Mesendoderm (in vitro differentiated cells): ENCODE results near the gene MINDY1. TPM values are rescaled to one million over a fixed set of nuclear protein-coding genes. Genes with fewer than 3 reads are reported as not detected.

Source experiments
- DNase-seq: peaks from one replicate; pipeline ENCODE4 v3.0.0; 2013
- H2AK5ac ChIP-seq: 2 replicates; pipeline ENCODE4 v1.6.1; 2013; ENCODE audit warnings: low read length, inconsistent platforms
- H2BK120ac ChIP-seq: 2 replicates; pipeline ENCODE4 v1.6.1; 2013; ENCODE audit warnings: low read depth, mild to moderate bottlenecking, low read length, moderate library complexity, mixed read lengths
- H2BK15ac ChIP-seq: replicated peaks from 2 replicates; pipeline ENCODE4 v1.6.1; 2013; ENCODE audit warnings: low read depth, mild to moderate bottlenecking, moderate library complexity
- H2BK5ac ChIP-seq: 2 replicates; pipeline ENCODE4 v1.6.1; 2013; ENCODE audit warnings: low read length, inconsistent platforms
- H3K18ac ChIP-seq: 2 replicates; pipeline ENCODE4 v1.6.1; 2013; ENCODE audit warnings: mild to moderate bottlenecking, low read length, mixed read lengths
- H3K23ac ChIP-seq: one replicate; pipeline ENCODE4 v1.6.1; 2013; ENCODE audit warnings: low read length
- H3K27ac ChIP-seq: 2 replicates; pipeline ENCODE4 v1.5.1; 2013; ENCODE audit warnings: low read depth, mild to moderate bottlenecking, inconsistent platforms, low read length, moderate library complexity
- H3K27me3 ChIP-seq: 2 replicates; pipeline ENCODE4 v1.6.1; 2013; ENCODE audit warnings: low read length, control low read depth, mild to moderate bottlenecking, inconsistent platforms; ENCODE audit not compliant: insufficient read depth, poor library complexity
- H3K36me3 ChIP-seq: 2 replicates; pipeline ENCODE4 v1.6.1; 2013; ENCODE audit warnings: low read length, inconsistent platforms; ENCODE audit not compliant: control insufficient read depth, insufficient read depth
- H3K4ac ChIP-seq: one replicate; pipeline ENCODE4 v1.6.1; 2013; ENCODE audit warnings: low read depth, mild to moderate bottlenecking, low read length, moderate library complexity
- H3K4me1 ChIP-seq: 2 replicates; pipeline ENCODE4 v1.6.1; 2013; ENCODE audit warnings: low read depth, low read length, inconsistent platforms; ENCODE audit not compliant: control insufficient read depth
- H3K4me2 ChIP-seq: 2 replicates; pipeline ENCODE4 v1.6.1; 2013; ENCODE audit warnings: low read length
- H3K4me3 ChIP-seq: 2 replicates; pipeline ENCODE4 v1.5.1; 2013; ENCODE audit warnings: mild to moderate bottlenecking, low read length
- H3K56ac ChIP-seq: one replicate; pipeline ENCODE4 v1.6.1; 2013; ENCODE audit warnings: low read length
- H3K79me1 ChIP-seq: 2 replicates; pipeline ENCODE4 v1.6.1; 2013; ENCODE audit warnings: low read length, inconsistent platforms
- H3K79me2 ChIP-seq: 2 replicates; pipeline ENCODE4 v1.6.1; 2013; ENCODE audit warnings: mild to moderate bottlenecking, low read length; ENCODE audit not compliant: control insufficient read depth, insufficient read depth
- H3K9ac ChIP-seq: 2 replicates; pipeline ENCODE4 v1.6.1; 2013; ENCODE audit warnings: low read length, inconsistent platforms
- H4K5ac ChIP-seq: one replicate; pipeline ENCODE4 v1.6.1; 2013; ENCODE audit warnings: low read length
- H4K8ac ChIP-seq: one replicate; pipeline ENCODE4 v1.6.1; 2013; ENCODE audit warnings: low read depth, mild to moderate bottlenecking, control low read depth, low read length, moderate library complexity
- WGBS: extraction: QIAGEN DNeasy Blood & Tissue Kit; methylation state at CpG from one replicate; pipeline ENCODE4 v1.1.7; 2013; ENCODE audit warnings: low lambda C conversion rate, missing lambda C conversion rate; ENCODE audit not compliant: insufficient coverage; ENCODE audit errors: extremely low coverage; 5-methylcytosine and 5-hydroxymethylcytosine counted together
- small RNA-seq: library from polyadenylated mRNA; stranded (forward); fragments of <200 nt; extraction: miRNeasy Mini kit (QIAGEN cat#:217004); gene quantifications from one replicate; pipeline ENCODE3, GENCODE V24; 2013; ENCODE audit not compliant: insufficient read depth

Gene MINDY1

DNA sequence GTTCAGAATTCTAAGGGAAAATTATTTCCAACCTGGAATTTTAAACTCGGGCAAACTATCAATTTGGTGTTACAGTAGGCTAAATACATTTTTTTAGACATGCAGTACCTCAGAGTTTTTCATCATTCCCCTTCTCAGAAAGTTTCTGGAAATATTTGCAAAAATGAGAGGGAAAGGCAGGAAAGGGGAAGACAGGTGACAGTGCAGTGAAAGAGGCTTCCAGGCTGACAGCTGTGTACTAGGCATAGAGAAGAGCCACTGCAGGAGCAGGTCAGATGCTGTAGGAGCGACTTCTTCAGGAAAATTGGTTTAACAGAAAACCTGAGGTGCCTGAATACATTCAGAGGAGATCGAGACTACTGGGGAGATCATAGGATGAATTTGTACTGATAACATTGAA lies 52.0 kb downstream of the MINDY1 start:
- no peak overlapping the region for H2BK120ac ChIP-seq
- DNase-seq = no peak
- no peak overlapping the region for H4K5ac ChIP-seq
- no peak overlapping the region for H4K8ac ChIP-seq
- no peak overlapping the region for H2BK15ac ChIP-seq
- H3K27ac ChIP-seq = no peak overlapping the region
- H3K79me2 ChIP-seq = no peaks in the 10 kb centered on the region
- H2AK5ac ChIP-seq = no peak overlapping the region
- no peaks in the 10 kb centered on the region for H3K4me1 ChIP-seq
- no peak overlapping the region for H3K56ac ChIP-seq
- no peak overlapping the region for H2BK5ac ChIP-seq
- H3K4ac ChIP-seq = no peak overlapping the region
- no peak overlapping the region for H3K9ac ChIP-seq
- H3K4me3 ChIP-seq = no peak overlapping the region
- H3K79me1 ChIP-seq = no peaks in the 10 kb centered on the region
- H3K23ac ChIP-seq = no peak overlapping the region
- H3K18ac ChIP-seq = no peak overlapping the region
- no CpG with 5 or more reads among the region's 3 CpGs for WGBS
- H3K36me3 ChIP-seq = peaks cover 13% of the 10 kb centered on the region
- H3K4me2 ChIP-seq = no peak overlapping the region
- H3K27me3 ChIP-seq = no peaks in the 10 kb centered on the region

Small RNAs within 50 kb of the gene (small RNA-seq; reads per million reads assigned to genes)
- not detected for gene RNU6-884P
